ENCODE measurements around the gene CTDSP2.

The CTDSP2 gene

DNA sequence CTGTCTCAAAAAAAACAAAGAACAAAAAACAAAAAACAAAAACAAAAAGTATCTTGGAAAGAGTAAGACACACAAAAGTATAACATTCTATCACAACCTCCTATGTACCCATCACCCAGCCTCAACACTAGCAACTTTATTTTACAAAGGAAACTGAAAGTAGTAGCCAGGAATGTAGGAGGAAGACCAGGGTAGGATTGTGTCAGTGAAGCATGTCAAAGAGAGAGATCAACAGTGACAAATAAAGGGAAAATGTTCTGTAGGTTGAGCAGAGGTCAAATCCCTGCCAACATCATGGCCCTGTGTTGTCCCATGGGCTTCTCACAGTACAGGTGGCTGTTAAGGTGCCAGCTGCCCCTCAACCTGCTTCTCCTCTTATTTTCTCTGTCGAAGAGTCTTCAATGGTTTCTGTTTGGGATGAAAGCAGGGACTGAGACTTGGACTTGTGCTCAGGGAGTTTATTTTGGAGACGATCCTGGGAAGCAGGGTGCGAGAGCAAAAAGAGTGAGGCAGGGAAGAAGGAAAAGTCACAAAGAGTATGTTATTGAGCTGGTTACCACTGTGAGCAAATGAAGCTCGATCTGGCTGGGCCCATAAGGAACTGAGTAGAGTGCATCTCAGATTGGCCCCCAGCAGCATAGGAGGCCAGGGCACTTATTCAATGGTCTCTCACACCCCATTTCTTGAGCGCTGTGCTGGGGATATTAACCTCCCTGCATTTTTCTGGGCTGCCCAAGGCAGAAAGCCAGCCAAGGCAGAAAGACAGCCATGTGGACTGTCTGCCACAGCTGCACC, 29.4 kb upstream of the CTDSP2 start:
- DNase-seq (ENCODE audit: low read depth): no peak
- Histone ChIP-seq H3K4me1 (ENCODE audit: control insufficient read depth, insufficient read depth, low read length) (peaks cover 8% of the 10 kb centered on the region), H3K9me3 (ENCODE audit: control insufficient read depth, low read length) (no peaks in the 10 kb centered on the region), H3K9ac (ENCODE audit: low read length) (no peak overlapping the region), H3K27me3 (replicated peaks; ENCODE audit: control insufficient read depth, insufficient read depth, low read length) (no peaks in the 10 kb centered on the region), H3K36me3 (ENCODE audit: control insufficient read depth, insufficient read depth, low read length, severe bottlenecking) (no peaks in the 10 kb centered on the region), H3K4me3 (ENCODE audit: low read length) (no peak overlapping the region)

GRCh38 chr12:57874166-57875108, 27.9 kb upstream of the CTDSP2 start:
- no peaks in the 10 kb centered on the region for H3K36me3 ChIP-seq (ENCODE audit: control insufficient read depth, insufficient read depth, low read length, severe bottlenecking)
- no peak overlapping the region for H3K9ac ChIP-seq (ENCODE audit: low read length)
- H3K4me3 ChIP-seq (ENCODE audit: low read length): no peak overlapping the region
- no peaks in the 10 kb centered on the region for H3K9me3 ChIP-seq (ENCODE audit: control insufficient read depth, low read length)
- peaks cover 13% of the 10 kb centered on the region for H3K4me1 ChIP-seq (ENCODE audit: control insufficient read depth, insufficient read depth, low read length)
- no peaks in the 10 kb centered on the region for H3K27me3 ChIP-seq (replicated peaks; ENCODE audit: control insufficient read depth, insufficient read depth, low read length)
- DNase-seq (ENCODE audit: low read depth): no peak

DNA sequence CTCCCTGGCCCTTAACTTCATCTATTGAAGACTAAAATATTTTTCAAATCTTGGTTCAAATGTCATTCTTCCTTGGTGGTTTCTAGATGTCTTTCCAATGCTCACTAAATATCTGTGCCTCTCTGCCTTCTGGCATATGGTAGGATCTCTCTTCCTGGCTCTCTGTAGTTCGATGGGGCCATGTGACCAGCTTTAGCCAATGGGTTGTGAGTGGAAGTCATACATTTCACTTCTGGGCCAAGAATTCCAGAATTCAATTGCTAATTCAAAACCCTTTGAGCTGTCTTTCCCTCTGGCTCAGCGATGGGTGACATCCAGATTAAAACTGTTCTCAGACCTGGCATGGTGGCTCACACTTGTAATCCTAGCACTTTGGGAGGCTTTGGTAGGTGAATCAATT, 25.8 kb upstream of the CTDSP2 start:
- Histone ChIP-seq H3K4me1 (ENCODE audit: control insufficient read depth, insufficient read depth, low read length) (peaks cover 29% of the 10 kb centered on the region), H3K27me3 (replicated peaks; ENCODE audit: control insufficient read depth, insufficient read depth, low read length) (no peaks in the 10 kb centered on the region), H3K36me3 (ENCODE audit: control insufficient read depth, insufficient read depth, low read length, severe bottlenecking) (no peaks in the 10 kb centered on the region), H3K9ac (ENCODE audit: low read length) (no peak overlapping the region), H3K4me3 (ENCODE audit: low read length) (no peak overlapping the region), H3K9me3 (ENCODE audit: control insufficient read depth, low read length) (no peaks in the 10 kb centered on the region)
- DNase-seq (ENCODE audit: low read depth): no peak

GRCh38 chr12:57869927-57870318, 23.4 kb upstream of the CTDSP2 start:
- no peaks in the 10 kb centered on the region for H3K27me3 ChIP-seq (replicated peaks; ENCODE audit: control insufficient read depth, insufficient read depth, low read length)
- peaks cover 30% of the 10 kb centered on the region for H3K4me1 ChIP-seq (ENCODE audit: control insufficient read depth, insufficient read depth, low read length)
- no peak overlapping the region for H3K4me3 ChIP-seq (ENCODE audit: low read length)
- DNase-seq (ENCODE audit: low read depth): no peak
- H3K9me3 ChIP-seq (ENCODE audit: control insufficient read depth, low read length): no peaks in the 10 kb centered on the region
- peak overlapping the region; percentile 79 for H3K9ac ChIP-seq (ENCODE audit: low read length)
- no peaks in the 10 kb centered on the region for H3K36me3 ChIP-seq (ENCODE audit: control insufficient read depth, insufficient read depth, low read length, severe bottlenecking)

DNA sequence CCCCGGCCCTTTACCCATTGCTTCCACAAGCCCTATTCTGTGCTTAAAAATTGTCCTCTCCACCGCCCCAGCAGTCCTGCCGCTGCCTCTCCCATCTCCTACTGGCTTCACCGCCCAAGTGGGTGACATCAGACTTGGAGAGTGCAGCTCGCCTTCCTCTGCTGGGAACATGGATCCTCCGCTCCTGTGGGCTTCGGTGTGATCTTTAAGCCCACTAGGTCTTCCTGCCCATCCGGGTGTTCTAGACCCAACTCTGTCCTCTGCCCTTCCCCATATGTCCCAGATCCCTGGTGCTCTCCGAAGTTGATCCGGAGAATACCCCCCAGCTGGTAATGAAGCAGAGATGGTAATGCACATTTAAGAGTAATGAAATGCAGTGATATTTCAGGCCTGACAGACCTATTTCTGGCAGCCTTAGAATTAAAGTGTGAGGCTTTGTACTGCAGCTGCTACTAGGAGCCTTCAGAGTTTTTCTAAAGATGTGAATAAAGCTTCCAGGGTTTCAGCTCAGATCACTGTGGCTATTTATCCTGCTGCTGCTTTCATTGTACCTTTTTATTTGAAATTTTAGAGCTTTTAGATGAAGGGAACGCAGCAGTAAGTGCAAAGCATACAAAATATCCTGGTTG, 22.9 kb upstream of the CTDSP2 start:
- no peaks in the 10 kb centered on the region for H3K9me3 ChIP-seq (ENCODE audit: control insufficient read depth, low read length)
- no peaks in the 10 kb centered on the region for H3K27me3 ChIP-seq (replicated peaks; ENCODE audit: control insufficient read depth, insufficient read depth, low read length)
- H3K4me1 ChIP-seq (ENCODE audit: control insufficient read depth, insufficient read depth, low read length): peaks cover 35% of the 10 kb centered on the region
- no peak for DNase-seq (ENCODE audit: low read depth)
- peak overlapping the region; percentile 45 for H3K4me3 ChIP-seq (ENCODE audit: low read length)
- no peaks in the 10 kb centered on the region for H3K36me3 ChIP-seq (ENCODE audit: control insufficient read depth, insufficient read depth, low read length, severe bottlenecking)
- H3K9ac ChIP-seq (ENCODE audit: low read length): peak overlapping the region; percentile 79

DNA sequence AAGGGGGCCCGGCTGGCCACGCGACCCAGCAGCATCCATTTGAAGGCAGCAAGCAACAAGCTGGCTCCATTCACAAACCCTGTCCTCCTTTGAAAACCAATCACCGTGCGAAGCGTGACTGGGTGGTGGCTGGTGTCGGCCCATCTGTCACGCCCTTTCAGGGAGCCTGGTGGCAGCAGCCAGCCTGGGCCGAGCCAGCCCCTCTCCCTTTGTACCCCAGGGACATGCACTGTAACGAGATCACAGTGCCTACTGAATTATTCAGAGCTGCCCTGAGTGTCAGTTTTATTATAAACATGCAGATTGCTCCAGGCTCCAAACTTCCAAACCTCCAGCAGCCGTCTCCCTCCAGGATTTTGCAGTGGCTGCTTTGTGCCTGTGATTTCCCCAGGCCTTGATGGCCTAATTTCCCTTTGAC, 22.3 kb upstream of the CTDSP2 start:
- H3K4me1 ChIP-seq (ENCODE audit: control insufficient read depth, insufficient read depth, low read length): peaks cover 41% of the 10 kb centered on the region
- no peak for DNase-seq (ENCODE audit: low read depth)
- peak overlapping the region; percentile 45 for H3K4me3 ChIP-seq (ENCODE audit: low read length)
- peak overlapping the region; percentile 79 for H3K9ac ChIP-seq (ENCODE audit: low read length)
- no peaks in the 10 kb centered on the region for H3K9me3 ChIP-seq (ENCODE audit: control insufficient read depth, low read length)
- H3K36me3 ChIP-seq (ENCODE audit: control insufficient read depth, insufficient read depth, low read length, severe bottlenecking): no peaks in the 10 kb centered on the region
- no peaks in the 10 kb centered on the region for H3K27me3 ChIP-seq (replicated peaks; ENCODE audit: control insufficient read depth, insufficient read depth, low read length)

- Histone ChIP-seq H3K4me1 (ENCODE audit: control insufficient read depth, insufficient read depth, low read length) (peaks cover 44% of the 10 kb centered on the region), H3K9ac (ENCODE audit: low read length) (peak overlapping the region; percentile 79), H3K27me3 (replicated peaks; ENCODE audit: control insufficient read depth, insufficient read depth, low read length) (no peaks in the 10 kb centered on the region), H3K36me3 (ENCODE audit: control insufficient read depth, insufficient read depth, low read length, severe bottlenecking) (no peaks in the 10 kb centered on the region), H3K9me3 (ENCODE audit: control insufficient read depth, low read length) (no peaks in the 10 kb centered on the region), H3K4me3 (ENCODE audit: low read length) (peak overlapping the region; percentile 45)
- DNase-seq (ENCODE audit: low read depth): no peak
These were observed 21.7 kb upstream of the CTDSP2 start for GRCh38 chr12:57868221-57868620.

DNA sequence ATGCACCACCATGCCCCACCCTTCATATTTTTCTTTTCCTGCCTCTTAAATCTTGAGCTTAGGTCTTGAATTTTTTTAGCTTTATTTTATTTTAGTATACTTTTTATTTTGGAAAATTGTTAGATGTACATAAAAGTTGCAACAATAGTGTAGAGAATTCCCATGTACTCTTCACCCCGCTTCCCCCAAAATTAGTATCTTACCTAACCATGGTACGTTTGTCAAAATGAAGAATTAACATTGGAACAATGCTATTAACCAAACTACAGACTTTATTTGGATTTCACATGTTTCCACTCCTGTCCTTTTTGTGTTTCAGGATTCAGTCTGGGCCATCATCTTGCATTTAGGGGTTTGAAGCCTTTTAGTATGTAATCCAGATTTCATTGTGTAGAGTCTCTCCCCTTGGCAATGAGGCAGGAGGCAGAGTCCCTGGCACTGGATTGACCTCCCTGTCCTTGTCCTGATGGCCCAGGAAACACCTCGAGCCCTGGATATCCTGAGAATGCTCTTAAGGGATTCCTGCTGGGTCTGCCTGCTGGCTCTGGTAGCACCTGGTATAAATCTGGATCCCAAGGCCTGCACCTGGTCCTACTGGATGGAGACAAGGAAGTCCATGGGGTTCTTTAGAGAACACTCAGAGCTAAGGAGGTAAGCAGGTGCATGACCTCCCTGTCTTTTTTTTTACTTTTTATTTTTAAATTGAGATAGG, 19.9 kb upstream of the CTDSP2 start:
- Histone ChIP-seq H3K4me3 (ENCODE audit: low read length) (no peak overlapping the region), H3K36me3 (ENCODE audit: control insufficient read depth, insufficient read depth, low read length, severe bottlenecking) (no peaks in the 10 kb centered on the region), H3K9ac (ENCODE audit: low read length) (no peak overlapping the region), H3K9me3 (ENCODE audit: control insufficient read depth, low read length) (no peaks in the 10 kb centered on the region), H3K4me1 (ENCODE audit: control insufficient read depth, insufficient read depth, low read length) (peaks cover 44% of the 10 kb centered on the region), H3K27me3 (replicated peaks; ENCODE audit: control insufficient read depth, insufficient read depth, low read length) (no peaks in the 10 kb centered on the region)
- no peak for DNase-seq (ENCODE audit: low read depth)

- H3K4me1 ChIP-seq (ENCODE audit: control insufficient read depth, insufficient read depth, low read length): peaks cover 44% of the 10 kb centered on the region
- no peaks in the 10 kb centered on the region for H3K9me3 ChIP-seq (ENCODE audit: control insufficient read depth, low read length)
- H3K9ac ChIP-seq (ENCODE audit: low read length): peak overlapping the region; percentile 84
- DNase-seq (ENCODE audit: low read depth): peak; percentile 96
- H3K4me3 ChIP-seq (ENCODE audit: low read length): peak overlapping the region; percentile 75
- H3K36me3 ChIP-seq (ENCODE audit: control insufficient read depth, insufficient read depth, low read length, severe bottlenecking): no peaks in the 10 kb centered on the region
- no peaks in the 10 kb centered on the region for H3K27me3 ChIP-seq (replicated peaks; ENCODE audit: control insufficient read depth, insufficient read depth, low read length)
These were observed 18.7 kb upstream of the CTDSP2 start for GRCh38 chr12:57865084-57865751.

DNA sequence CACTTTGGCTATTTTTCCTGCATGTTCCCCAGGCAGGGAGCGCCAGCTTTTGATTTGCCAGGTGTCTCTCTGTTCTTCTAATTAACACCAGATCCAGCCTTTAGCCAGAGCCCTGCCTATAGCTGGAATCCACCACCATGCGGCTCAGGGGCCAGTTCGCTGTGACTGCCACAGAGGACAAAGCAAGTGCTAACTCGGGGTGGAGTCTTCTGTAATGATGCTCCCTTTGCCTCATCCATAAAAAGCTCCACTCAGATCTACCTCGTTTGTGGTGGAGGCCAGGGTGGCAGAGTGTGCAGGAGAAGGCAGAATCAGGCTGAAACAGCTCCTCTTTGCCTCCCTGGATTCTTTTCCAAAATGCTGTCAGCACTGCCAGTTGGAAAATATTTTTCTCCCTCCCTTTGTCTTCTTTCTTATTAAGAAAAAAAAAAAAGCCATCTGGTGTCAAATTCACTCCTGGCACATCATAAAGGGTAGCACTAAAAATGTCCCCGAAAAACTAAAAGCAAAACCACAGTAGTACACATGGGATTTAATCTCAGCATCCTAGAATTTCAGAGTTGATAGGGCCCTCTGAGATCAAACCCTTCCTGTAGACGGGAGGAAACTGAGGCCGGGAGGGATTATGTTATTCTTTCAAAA, 18.0 kb upstream of the CTDSP2 start:
- peak overlapping the region; percentile 75 for H3K4me3 ChIP-seq (ENCODE audit: low read length)
- H3K27me3 ChIP-seq (replicated peaks; ENCODE audit: control insufficient read depth, insufficient read depth, low read length): no peaks in the 10 kb centered on the region
- H3K9ac ChIP-seq (ENCODE audit: low read length): peak overlapping the region; percentile 84
- peak; percentile 67 for DNase-seq (ENCODE audit: low read depth)
- no peaks in the 10 kb centered on the region for H3K36me3 ChIP-seq (ENCODE audit: control insufficient read depth, insufficient read depth, low read length, severe bottlenecking)
- H3K9me3 ChIP-seq (ENCODE audit: control insufficient read depth, low read length): no peaks in the 10 kb centered on the region
- H3K4me1 ChIP-seq (ENCODE audit: control insufficient read depth, insufficient read depth, low read length): peaks cover 40% of the 10 kb centered on the region
